ENCODE data around the gene FSD2. TPM values are rescaled to one million over a fixed set of nuclear protein-coding genes. Genes with fewer than 3 reads are reported as not detected.
"Not testable (repeated sequence)": the region's sequence is repeated elsewhere in the genome, so short reads cannot be mapped to it uniquely, and the experiment has no call there.

FSD2 gene
- total and polyA plus RNA-seq, 9 of the 15 experiments (the other 6 are each of a cell fraction or from before 2014, with no cell fraction given): 0.01 to 0.06 TPM; not detected in 7

- ATAC-seq; H3K4me2 ChIP-seq (ENCODE audit: insufficient read depth, low read length); CTCF ChIA-PET (ENCODE audit: low intra/inter-chr PET ratio); H3K36me3 ChIP-seq (ENCODE audit: control insufficient read depth, insufficient read depth, low read length); H4K20me1 ChIP-seq (replicated peaks; ENCODE audit: control insufficient read depth, insufficient read depth, low read length); in situ Hi-C loops (cut with MboI); intact Hi-C loops (cut with micrococcal nuclease); H3K79me2 ChIP-seq (ENCODE audit: control insufficient read depth, insufficient read depth, low read length); H3K9me3 ChIP-seq (replicated peaks; ENCODE audit: control insufficient read depth, insufficient read depth, low read depth, low read length); H2AFZ ChIP-seq (ENCODE audit: low read depth, low read length); BruUV-seq (replicated peaks); H3K4me3 ChIP-seq; DNase-seq (ENCODE audit: extremely low read depth in 1 of 4, low spot score in 3 of 4); POLR2A ChIA-PET; FAIRE-seq; H3K27ac ChIP-seq (ENCODE audit: extremely low read depth, low read depth, low read length); H3K9me1 ChIP-seq (ENCODE audit: control insufficient read depth, insufficient read depth, low read length); H3K9ac ChIP-seq (ENCODE audit: insufficient read depth in 1 of 2, low read depth in 2 of 2, low read length in 2 of 2): not testable (repeated sequence)
- WGBS (ENCODE audit: insufficient coverage, low coverage, missing lambda C conversion rate): 13% methylated on average over 8 of the region's 8 CpGs
- Histone ChIP-seq H3K4me1 (replicated peaks in 1 of 2; ENCODE audit: control insufficient read depth in 2 of 2, insufficient read depth in 2 of 2, low read length in 2 of 2) (peaks cover 0 to 17% of the 10 kb centered on the region in 2 experiments; a peak in 3 of 5 replicates), H3K27me3 (ENCODE audit: control insufficient read depth in 2 of 2, insufficient read depth in 2 of 2, low read length in 2 of 2) (peaks cover 8 to 13% of the 10 kb centered on the region in 2 experiments)
- TF ChIP-seq CEBPB (tag; IDR thresholded peaks at IDR 0.05): peak; percentile 66
Measured at GRCh38 chr15:82705856-82706255, 100.0 kb downstream of the FSD2 start.

Other genes with a start within 250 kb of the FSD2 start
- 6.3 and 10.9 TPM in 2 replicates for gene CPEB1, start 158.7 kb downstream of the FSD2 start, total RNA-seq (2014; rRNA removed)
- 8.9 and 9.7 TPM in 2 replicates for gene CPEB1, start 158.7 kb downstream of the FSD2 start, total RNA-seq (2014; rRNA removed; fragmentation: Illumina TruSeq; extraction: Trizol)
- gene CPEB1, start 158.7 kb downstream of the FSD2 start, total RNA-seq (2015; rRNA removed; fragmentation: Illumina TruSeq; extraction: Trizol): 10.2 and 10.5 TPM in 2 replicates
- 13.4 and 13.7 TPM in 2 replicates for gene CPEB1, start 158.7 kb downstream of the FSD2 start, total RNA-seq (2021)
- 11.3 and 19.7 TPM in 2 replicates for gene CPEB1, start 158.7 kb downstream of the FSD2 start, polyA plus RNA-seq (2011; rRNA removed)
- 9.1 and 11.0 TPM in 2 replicates for gene CPEB1, start 158.7 kb downstream of the FSD2 start, polyA plus RNA-seq (2014; fragmentation: Illumina TruSeq; extraction: Trizol)
- gene CPEB1, start 158.7 kb downstream of the FSD2 start, polyA plus RNA-seq (2014; fragmentation: Nextera tagmentation; extraction: Ambion mirVana): 1 to 10 TPM; 2.2 to 2.8 TPM
- gene CPEB1, start 158.7 kb downstream of the FSD2 start, polyA plus RNA-seq (2014; rRNA removed): 8.9 and 9.8 TPM in 2 replicates
- gene AP3B2, start 96.2 kb downstream of the FSD2 start, total RNA-seq (2014; rRNA removed): 0.09 TPM in 1 of 2 replicates, not detected in the other
- gene AP3B2, start 96.2 kb downstream of the FSD2 start, total RNA-seq (2014; rRNA removed; fragmentation: Illumina TruSeq; extraction: Trizol): 0.04 and 0.19 TPM in 2 replicates
- not detected in 2 replicates for gene AP3B2, start 96.2 kb downstream of the FSD2 start, total RNA-seq (2015; rRNA removed; fragmentation: Illumina TruSeq; extraction: Trizol)
- 0.18 TPM in 1 of 2 replicates, not detected in the other for gene AP3B2, start 96.2 kb downstream of the FSD2 start, total RNA-seq (2021)
- 0.15 and 0.46 TPM in 2 replicates for gene AP3B2, start 96.2 kb downstream of the FSD2 start, polyA plus RNA-seq (2011; rRNA removed)
- 0.13 and 0.14 TPM in 2 replicates for gene AP3B2, start 96.2 kb downstream of the FSD2 start, polyA plus RNA-seq (2014; fragmentation: Illumina TruSeq; extraction: Trizol)
- under 1 TPM; 0.10 to 0.11 TPM for gene AP3B2, start 96.2 kb downstream of the FSD2 start, polyA plus RNA-seq (2014; fragmentation: Nextera tagmentation; extraction: Ambion mirVana)
- gene AP3B2, start 96.2 kb downstream of the FSD2 start, polyA plus RNA-seq (2014; rRNA removed): 0.03 and 0.04 TPM in 2 replicates
- gene WHAMM, start 3.6 kb upstream of the FSD2 start, total RNA-seq (2014; rRNA removed): 3.6 and 4.3 TPM in 2 replicates
- 3.8 and 4.7 TPM in 2 replicates for gene WHAMM, start 3.6 kb upstream of the FSD2 start, total RNA-seq (2014; rRNA removed; fragmentation: Illumina TruSeq; extraction: Trizol)
- gene WHAMM, start 3.6 kb upstream of the FSD2 start, total RNA-seq (2015; rRNA removed; fragmentation: Illumina TruSeq; extraction: Trizol): 3.8 and 4.5 TPM in 2 replicates
- gene WHAMM, start 3.6 kb upstream of the FSD2 start, total RNA-seq (2021): 4.5 and 4.8 TPM in 2 replicates
- 2.7 and 3.3 TPM in 2 replicates for gene WHAMM, start 3.6 kb upstream of the FSD2 start, polyA plus RNA-seq (2011; rRNA removed)
- gene WHAMM, start 3.6 kb upstream of the FSD2 start, polyA plus RNA-seq (2014; fragmentation: Illumina TruSeq; extraction: Trizol): 4.0 TPM in 2 replicates
- gene WHAMM, start 3.6 kb upstream of the FSD2 start, polyA plus RNA-seq (2014; fragmentation: Nextera tagmentation; extraction: Ambion mirVana): 1 to 10 TPM; 2.0 to 2.3 TPM
- gene WHAMM, start 3.6 kb upstream of the FSD2 start, polyA plus RNA-seq (2014; rRNA removed): 3.6 and 4.6 TPM in 2 replicates
- 0.32 and 0.69 TPM in 2 replicates for gene HOMER2, start 146.7 kb upstream of the FSD2 start, total RNA-seq (2014; rRNA removed)
- gene HOMER2, start 146.7 kb upstream of the FSD2 start, total RNA-seq (2014; rRNA removed; fragmentation: Illumina TruSeq; extraction: Trizol): 0.25 and 0.57 TPM in 2 replicates
- gene HOMER2, start 146.7 kb upstream of the FSD2 start, total RNA-seq (2015; rRNA removed; fragmentation: Illumina TruSeq; extraction: Trizol): 0.41 TPM in 1 of 2 replicates, not detected in the other
- 0.47 and 0.54 TPM in 2 replicates for gene HOMER2, start 146.7 kb upstream of the FSD2 start, total RNA-seq (2021)
- gene HOMER2, start 146.7 kb upstream of the FSD2 start, polyA plus RNA-seq (2011; rRNA removed): 0.13 and 0.18 TPM in 2 replicates
- 0.30 and 0.43 TPM in 2 replicates for gene HOMER2, start 146.7 kb upstream of the FSD2 start, polyA plus RNA-seq (2014; fragmentation: Illumina TruSeq; extraction: Trizol)
- under 1 TPM; 0.18 to 0.41 TPM for gene HOMER2, start 146.7 kb upstream of the FSD2 start, polyA plus RNA-seq (2014; fragmentation: Nextera tagmentation; extraction: Ambion mirVana)
- 0.23 and 0.31 TPM in 2 replicates for gene HOMER2, start 146.7 kb upstream of the FSD2 start, polyA plus RNA-seq (2014; rRNA removed)
- gene RAMAC, start 180.1 kb upstream of the FSD2 start, total RNA-seq (2014; rRNA removed): 35.8 and 37.8 TPM in 2 replicates
- gene RAMAC, start 180.1 kb upstream of the FSD2 start, total RNA-seq (2014; rRNA removed; fragmentation: Illumina TruSeq; extraction: Trizol): 43.3 and 44.1 TPM in 2 replicates
- gene RAMAC, start 180.1 kb upstream of the FSD2 start, total RNA-seq (2015; rRNA removed; fragmentation: Illumina TruSeq; extraction: Trizol): 41.7 and 41.9 TPM in 2 replicates
- 26.9 and 28.4 TPM in 2 replicates for gene RAMAC, start 180.1 kb upstream of the FSD2 start, total RNA-seq (2021)
- 24.8 and 36.5 TPM in 2 replicates for gene RAMAC, start 180.1 kb upstream of the FSD2 start, polyA plus RNA-seq (2011; rRNA removed)
- 35.4 and 38.4 TPM in 2 replicates for gene RAMAC, start 180.1 kb upstream of the FSD2 start, polyA plus RNA-seq (2014; fragmentation: Illumina TruSeq; extraction: Trizol)
- gene RAMAC, start 180.1 kb upstream of the FSD2 start, polyA plus RNA-seq (2014; fragmentation: Nextera tagmentation; extraction: Ambion mirVana): 100 to 1,000 TPM; 100 to 108 TPM
- 35.4 and 42.8 TPM in 2 replicates for gene RAMAC, start 180.1 kb upstream of the FSD2 start, polyA plus RNA-seq (2014; rRNA removed)
- gene C15orf40, start 205.6 kb upstream of the FSD2 start, total RNA-seq (2014; rRNA removed): 15.9 and 18.4 TPM in 2 replicates
- 30.3 and 33.7 TPM in 2 replicates for gene C15orf40, start 205.6 kb upstream of the FSD2 start, total RNA-seq (2014; rRNA removed; fragmentation: Illumina TruSeq; extraction: Trizol)
- 13.6 and 22.1 TPM in 2 replicates for gene C15orf40, start 205.6 kb upstream of the FSD2 start, total RNA-seq (2015; rRNA removed; fragmentation: Illumina TruSeq; extraction: Trizol)
- gene C15orf40, start 205.6 kb upstream of the FSD2 start, total RNA-seq (2021): 22.9 and 27.0 TPM in 2 replicates
- gene C15orf40, start 205.6 kb upstream of the FSD2 start, polyA plus RNA-seq (2011; rRNA removed): 21.4 and 27.0 TPM in 2 replicates
- 23.2 and 33.9 TPM in 2 replicates for gene C15orf40, start 205.6 kb upstream of the FSD2 start, polyA plus RNA-seq (2014; fragmentation: Illumina TruSeq; extraction: Trizol)
- gene C15orf40, start 205.6 kb upstream of the FSD2 start, polyA plus RNA-seq (2014; fragmentation: Nextera tagmentation; extraction: Ambion mirVana): 10 to 100 TPM; 49.9 to 52.0 TPM
- 21.8 and 29.6 TPM in 2 replicates for gene C15orf40, start 205.6 kb upstream of the FSD2 start, polyA plus RNA-seq (2014; rRNA removed)